Non-pigmented ciliary epithelial cell (primary cell): ENCODE measurements around the gene C2orf81.
"Not testable (repeated sequence)": the region's sequence is repeated elsewhere in the genome, so short reads cannot be mapped to it uniquely, and the experiment has no call there.

ENCODE experiments used
- DNase-seq: peaks from one replicate; pipeline ENCODE4 v3.0.0-alpha.2; 2010; ENCODE audit warnings: low read depth

C2orf81 gene

GRCh38 chr2:74423231-74424095 lies 2.0 kb upstream of the C2orf81 start:
- DNase-seq, result no peak

- not testable (repeated sequence) for DNase-seq
Measured at GRCh38 chr2:74420443-74421103, 846 bp downstream of the C2orf81 start.

GRCh38 chr2:74420006-74420405 lies 1.4 kb downstream of the C2orf81 start:
- no peak for DNase-seq

- DNase-seq, result no peak
Measured at GRCh38 chr2:74419345-74419744, 2.1 kb downstream of the C2orf81 start.

GRCh38 chr2:74418312-74418711 lies 3.1 kb downstream of the C2orf81 start:
- DNase-seq, result no peak

- DNase-seq, result no peak
Measured at GRCh38 chr2:74417763-74418162, 3.7 kb downstream of the C2orf81 start.

- no peak for DNase-seq
Measured at GRCh38 chr2:74417197-74417596, 4.2 kb downstream of the C2orf81 start.

GRCh38 chr2:74416778-74417177 lies 4.6 kb downstream of the C2orf81 start:
- DNase-seq, result no peak

GRCh38 chr2:74415762-74416395 lies 5.5 kb downstream of the C2orf81 start:
- no peak for DNase-seq

GRCh38 chr2:74414881-74415761 lies 6.3 kb downstream of the C2orf81 start:
- no peak for DNase-seq

- DNase-seq, result no peak
Measured at GRCh38 chr2:74414441-74414840, 7.0 kb downstream of the C2orf81 start.

GRCh38 chr2:74413001-74413698 lies 8.3 kb downstream of the C2orf81 start:
- no peak for DNase-seq

- DNase-seq, result no peak
Measured at GRCh38 chr2:74407682-74408081, 13.7 kb downstream of the C2orf81 start.

- DNase-seq, result no peak
Measured at GRCh38 chr2:74406035-74406434, 15.4 kb downstream of the C2orf81 start.

- DNase-seq, result no peak
Measured at GRCh38 chr2:74401891-74402290, 19.5 kb downstream of the C2orf81 start.

GRCh38 chr2:74399785-74400184 lies 21.6 kb downstream of the C2orf81 start:
- DNase-seq, result no peak

GRCh38 chr2:74396149-74396548 lies 25.3 kb downstream of the C2orf81 start:
- DNase-seq, result no peak

GRCh38 chr2:74393525-74393924 lies 27.9 kb downstream of the C2orf81 start:
- no peak for DNase-seq

GRCh38 chr2:74392449-74392743 lies 29.0 kb downstream of the C2orf81 start:
- DNase-seq, result no peak

- no peak for DNase-seq
Measured at GRCh38 chr2:74391580-74392448, 29.6 kb downstream of the C2orf81 start.

- DNase-seq, result no peak
Measured at GRCh38 chr2:74391209-74391579, 30.2 kb downstream of the C2orf81 start.
